ENCODE results near the gene PTDSS2.

PTDSS2 gene

DNA sequence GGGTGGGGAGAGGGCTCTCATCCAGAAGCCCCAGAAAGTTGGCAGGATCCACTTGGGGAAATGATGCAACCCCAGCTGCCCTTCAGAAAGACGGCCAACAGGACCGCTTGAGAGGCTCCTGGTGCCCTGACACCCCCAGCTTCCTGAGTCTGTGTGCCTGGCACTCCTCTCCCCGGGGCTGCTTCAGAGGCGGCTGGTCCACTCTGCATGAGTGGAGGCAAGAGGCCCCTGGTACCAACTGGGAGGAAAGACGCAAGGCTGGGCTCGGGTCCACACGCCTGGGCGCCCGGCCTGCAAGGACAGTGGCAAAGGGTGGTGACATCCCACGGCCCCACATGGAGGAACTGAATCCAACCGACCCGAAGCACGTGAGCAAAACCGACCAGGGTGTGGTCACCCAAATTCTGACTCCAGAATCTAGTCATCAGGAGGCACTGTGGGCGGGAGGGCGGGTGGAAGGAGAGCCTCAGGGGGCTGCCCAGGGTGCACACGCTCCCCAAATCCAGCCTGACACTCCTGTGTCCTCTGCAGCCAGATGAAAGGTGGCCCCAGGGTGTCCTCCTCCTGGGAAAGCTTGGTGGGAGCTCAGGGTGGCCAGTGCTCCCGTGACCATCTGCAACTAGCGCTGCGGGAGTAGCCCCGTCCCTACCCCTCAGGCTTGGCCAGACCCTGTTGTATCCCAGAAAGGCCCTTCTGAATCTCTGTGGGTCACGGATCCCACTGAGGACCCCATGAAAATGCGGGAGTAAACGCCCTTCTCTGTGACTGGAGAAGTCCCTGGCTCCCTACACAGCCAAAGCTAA lies 53.3 kb downstream of the PTDSS2 start:
- H3K27me3 ChIP-seq (replicated peaks; ENCODE audit: control insufficient read depth, insufficient read depth, low read length) = no peaks in the 10 kb centered on the region
- peaks cover 25% of the 10 kb centered on the region for H3K36me3 ChIP-seq (ENCODE audit: control insufficient read depth, insufficient read depth, low read length)
- DNase-seq (ENCODE audit: extremely low read depth, insufficient read length) = peak; percentile 62
- H3K4me3 ChIP-seq (replicated peaks; ENCODE audit: low read depth, low read length) = peak overlapping the region; percentile 50
- TF ChIP-seq, protein P1, sequence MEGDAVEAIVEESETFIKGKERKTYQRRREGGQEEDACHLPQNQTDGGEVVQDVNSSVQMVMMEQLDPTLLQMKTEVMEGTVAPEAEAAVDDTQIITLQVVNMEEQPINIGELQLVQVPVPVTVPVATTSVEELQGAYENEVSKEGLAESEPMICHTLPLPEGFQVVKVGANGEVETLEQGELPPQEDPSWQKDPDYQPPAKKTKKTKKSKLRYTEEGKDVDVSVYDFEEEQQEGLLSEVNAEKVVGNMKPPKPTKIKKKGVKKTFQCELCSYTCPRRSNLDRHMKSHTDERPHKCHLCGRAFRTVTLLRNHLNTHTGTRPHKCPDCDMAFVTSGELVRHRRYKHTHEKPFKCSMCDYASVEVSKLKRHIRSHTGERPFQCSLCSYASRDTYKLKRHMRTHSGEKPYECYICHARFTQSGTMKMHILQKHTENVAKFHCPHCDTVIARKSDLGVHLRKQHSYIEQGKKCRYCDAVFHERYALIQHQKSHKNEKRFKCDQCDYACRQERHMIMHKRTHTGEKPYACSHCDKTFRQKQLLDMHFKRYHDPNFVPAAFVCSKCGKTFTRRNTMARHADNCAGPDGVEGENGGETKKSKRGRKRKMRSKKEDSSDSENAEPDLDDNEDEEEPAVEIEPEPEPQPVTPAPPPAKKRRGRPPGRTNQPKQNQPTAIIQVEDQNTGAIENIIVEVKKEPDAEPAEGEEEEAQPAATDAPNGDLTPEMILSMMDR (IDR thresholded peaks at IDR 0.05; ENCODE audit: insufficient read depth, low read length, poor library complexity, severe bottlenecking) = no peak

DNA sequence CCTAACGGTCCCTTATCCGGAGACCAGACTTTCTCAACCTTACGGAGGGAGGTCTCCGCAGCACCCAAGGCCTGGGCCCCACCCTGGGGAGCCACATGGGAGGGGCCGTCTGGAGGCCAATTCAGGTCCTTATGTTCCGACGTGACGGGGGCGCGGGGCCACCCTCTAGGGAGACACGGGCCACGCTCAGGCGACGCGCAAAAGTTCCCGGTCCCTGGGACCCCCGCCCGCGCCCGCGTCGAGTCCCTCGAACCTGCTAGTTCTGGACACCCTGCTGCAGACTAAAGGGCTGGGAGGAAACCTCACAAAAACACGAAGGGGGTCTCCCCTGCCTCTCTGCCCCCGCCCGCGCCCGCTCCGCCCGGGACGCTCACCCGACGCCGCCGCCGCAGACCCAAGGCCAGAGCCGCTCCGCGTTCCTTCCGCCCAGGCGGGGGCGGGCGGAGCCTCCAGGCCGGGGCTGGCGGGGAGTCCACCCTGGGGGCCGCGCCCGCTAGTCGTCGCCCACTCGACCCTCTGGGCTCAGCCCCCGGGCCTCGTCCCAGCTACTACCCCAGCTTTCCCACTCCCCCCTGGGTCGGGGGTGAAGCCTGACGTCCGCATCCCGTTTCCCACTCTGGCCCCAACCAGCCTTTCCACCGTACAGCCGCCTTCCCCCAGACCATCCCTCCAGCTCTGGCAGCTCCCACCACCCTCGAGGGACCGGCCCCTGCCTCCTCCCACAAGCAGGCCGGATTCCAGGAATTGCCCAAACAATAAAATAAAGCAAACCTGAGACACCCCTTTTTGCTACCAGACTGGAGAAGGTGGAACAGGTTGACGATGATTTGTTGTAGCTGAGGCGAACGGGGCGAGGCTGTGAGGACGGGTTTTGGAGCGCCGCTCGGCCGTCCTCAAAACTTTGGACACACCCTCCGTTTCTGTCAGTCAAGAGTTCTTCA lies 54.2 kb downstream of the PTDSS2 start:
- TF ChIP-seq, protein P1 (IDR thresholded peaks at IDR 0.05; ENCODE audit: insufficient read depth, low read length, poor library complexity, severe bottlenecking) = no peak
- Histone ChIP-seq H3K4me3 (replicated peaks; ENCODE audit: low read depth, low read length) (peak overlapping the region; percentile 50), H3K27me3 (replicated peaks; ENCODE audit: control insufficient read depth, insufficient read depth, low read length) (no peaks in the 10 kb centered on the region), H3K36me3 (ENCODE audit: control insufficient read depth, insufficient read depth, low read length) (peaks cover 17% of the 10 kb centered on the region)
- DNase-seq (ENCODE audit: extremely low read depth, insufficient read length) = no peak

DNA sequence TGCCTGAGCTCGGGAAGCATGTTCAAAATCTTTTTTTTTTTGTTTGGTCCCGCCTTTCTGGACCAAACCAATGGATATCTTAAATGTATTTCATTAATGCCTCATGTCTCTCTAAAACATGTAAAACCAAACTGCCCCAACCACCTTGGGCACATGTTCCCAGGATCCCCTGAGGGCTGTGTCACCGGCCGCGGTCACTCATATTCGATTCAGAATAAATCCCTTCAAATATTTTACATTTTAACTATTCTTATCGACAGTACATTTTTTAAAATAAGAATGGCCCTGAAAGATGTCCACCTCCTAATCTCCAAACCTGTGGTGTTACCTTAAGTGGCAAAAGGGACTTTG lies 54.9 kb downstream of the PTDSS2 start:
- Histone ChIP-seq H3K36me3 (ENCODE audit: control insufficient read depth, insufficient read depth, low read length) (peaks cover 13% of the 10 kb centered on the region), H3K27me3 (replicated peaks; ENCODE audit: control insufficient read depth, insufficient read depth, low read length) (no peaks in the 10 kb centered on the region), H3K4me3 (replicated peaks; ENCODE audit: low read depth, low read length) (no peak overlapping the region; the same call in 1 of the 2 replicates)
- no peak for DNase-seq (ENCODE audit: extremely low read depth, insufficient read length)
- TF ChIP-seq, protein P1 (IDR thresholded peaks at IDR 0.05; ENCODE audit: insufficient read depth, low read length, poor library complexity, severe bottlenecking) = no peak

DNA sequence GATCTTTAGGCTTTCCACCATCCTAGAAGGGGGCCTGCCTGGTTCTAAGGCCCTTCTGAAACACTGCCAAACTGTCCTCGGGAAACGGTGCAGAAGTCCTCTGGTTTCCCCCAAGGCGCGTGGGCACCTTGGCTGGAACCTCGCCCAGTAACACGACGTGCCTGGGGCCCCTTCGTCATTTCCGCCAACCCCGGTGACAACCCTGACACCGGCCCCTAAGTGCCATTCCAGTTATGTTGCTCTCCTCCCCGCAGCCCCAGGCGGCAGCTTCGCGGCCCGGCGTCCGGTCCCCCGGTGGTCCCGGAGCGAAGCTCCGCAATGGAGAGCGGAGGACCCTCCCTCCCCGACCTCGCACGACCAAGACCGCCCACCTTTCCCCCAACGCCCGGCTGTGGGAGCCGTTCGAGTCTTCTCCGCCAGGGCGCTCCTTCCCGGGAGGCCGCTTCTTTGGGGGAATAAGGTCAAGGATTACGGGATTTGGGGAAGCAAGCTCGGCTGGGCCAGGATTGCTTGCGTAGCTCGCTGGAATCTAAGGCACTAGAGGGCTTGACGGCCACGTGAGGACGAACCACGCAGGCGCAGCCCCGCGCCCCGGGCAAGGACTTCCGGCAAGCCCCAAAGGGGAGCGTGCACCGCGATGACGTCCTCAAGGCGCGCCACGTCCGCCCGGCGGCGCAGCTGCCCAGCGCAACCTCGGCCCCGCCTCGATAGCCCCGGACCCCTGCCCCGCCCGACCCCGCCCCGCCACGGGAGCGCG lies 56.3 kb downstream of the PTDSS2 start:
- H3K4me3 ChIP-seq (replicated peaks; ENCODE audit: low read depth, low read length) = peak overlapping the region; percentile 96
- no peaks in the 10 kb centered on the region for H3K27me3 ChIP-seq (replicated peaks; ENCODE audit: control insufficient read depth, insufficient read depth, low read length)
- TF ChIP-seq, protein P1 (IDR thresholded peaks at IDR 0.05; ENCODE audit: insufficient read depth, low read length, poor library complexity, severe bottlenecking) = no peak
- H3K36me3 ChIP-seq (ENCODE audit: control insufficient read depth, insufficient read depth, low read length) = peaks cover 5% of the 10 kb centered on the region
- peak; percentile 98 for DNase-seq (ENCODE audit: extremely low read depth, insufficient read length)

DNA sequence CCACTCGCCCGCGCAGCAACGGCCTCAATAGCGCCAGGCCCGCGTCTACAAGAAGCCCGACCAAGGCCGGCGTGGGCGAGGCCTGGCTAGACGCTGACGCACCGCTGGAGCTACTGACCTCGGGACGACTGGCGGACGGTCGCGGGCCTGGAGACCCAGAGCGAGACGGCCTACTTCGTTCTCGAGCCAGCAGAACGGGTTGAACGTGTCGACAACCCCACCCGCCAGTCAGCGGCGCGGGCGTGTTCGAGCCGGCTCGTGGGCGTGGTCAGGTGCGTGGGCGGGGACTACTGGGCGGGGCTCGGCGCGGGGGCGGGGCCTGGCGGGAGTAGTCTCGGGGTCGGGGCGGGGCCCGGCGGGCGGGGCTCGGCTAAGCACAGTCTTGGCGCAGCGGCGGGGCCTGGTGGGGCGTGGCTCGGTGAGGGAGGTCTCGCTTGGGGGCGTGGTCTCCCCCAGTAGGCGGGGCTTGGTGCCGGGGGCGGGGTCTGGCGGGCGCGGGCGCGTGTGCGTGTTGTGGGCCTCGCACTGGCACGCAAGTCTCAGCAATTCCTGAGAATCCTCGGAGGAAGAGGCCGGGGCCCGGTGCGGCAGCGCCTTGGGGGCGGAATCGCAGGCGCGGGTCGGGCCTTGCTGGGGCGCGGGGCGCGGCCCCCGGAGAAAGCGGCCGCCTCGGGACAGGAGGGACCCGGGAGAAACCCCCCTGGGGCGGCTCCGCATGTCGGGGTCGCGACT lies 57.1 kb downstream of the PTDSS2 start, which contains the start of gene RNH1:
Gene RNH1 (minus strand): TSS at position 248 of the 732 bp plus-strand sequence. CDS start 5,080 bp downstream, outside the sequence.
- peak within 1 kb of the TSS; percentile 96 for H3K4me3 ChIP-seq (replicated peaks; ENCODE audit: low read depth, low read length)
- H3K27me3 ChIP-seq (replicated peaks; ENCODE audit: control insufficient read depth, insufficient read depth, low read length) = no peaks in the 10 kb centered on the region
- DNase-seq (ENCODE audit: extremely low read depth, insufficient read length) = peak; percentile 92
- H3K36me3 ChIP-seq (ENCODE audit: control insufficient read depth, insufficient read depth, low read length) = peaks cover 3% of the 10 kb centered on the region
- TF ChIP-seq, protein P1 (IDR thresholded peaks at IDR 0.05; ENCODE audit: insufficient read depth, low read length, poor library complexity, severe bottlenecking) = no peak
